MM.1S (cell line): ENCODE data around the gene B3GNT4.

ENCODE experiments used
- EZH2 ChIP-seq: fragments of 300-600 bp; sonication (generic); optimal IDR thresholded peaks from 2 replicates; pipeline ENCODE3; 2017; ENCODE audit warnings: low read depth, mild to moderate bottlenecking, antibody characterized with exemption, low read length, mixed read lengths
- EZH2phosphoT487 ChIP-seq: fragments of 300-600 bp; sonication (generic); IDR thresholded peaks from 2 replicates; pipeline ENCODE4 v1.6.1; 2018; ENCODE audit warnings: antibody characterized with exemption, low read length
- TF ChIP-seq, protein P1 (sequence below): fragments of 300-600 bp; sonication (generic); IDR thresholded peaks from 2 replicates; pipeline ENCODE4 v1.5.1; 2016; ENCODE audit warnings: antibody characterized with exemption, low read length, mixed read lengths

DNA sequence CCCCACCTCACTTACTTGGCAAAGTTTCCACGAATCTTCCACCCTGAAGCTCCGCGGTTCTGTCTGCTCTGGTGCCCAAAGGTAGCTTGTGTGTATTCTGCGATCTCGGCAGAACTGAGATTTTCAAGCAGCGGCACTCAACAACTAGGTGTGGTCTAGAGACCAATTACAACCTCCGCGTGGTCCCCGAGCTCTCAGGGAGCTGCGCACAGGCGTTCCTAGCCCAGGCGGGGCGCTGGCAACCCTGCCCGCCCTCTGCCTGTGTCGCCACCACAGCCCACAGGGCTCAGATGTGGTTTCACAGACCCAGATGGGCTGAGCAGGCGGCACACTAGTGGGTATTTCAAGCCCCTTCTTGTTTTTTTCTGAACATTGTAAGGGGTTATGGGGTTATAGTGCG, 23.8 kb downstream of the B3GNT4 start:
- TF ChIP-seq, protein P1, sequence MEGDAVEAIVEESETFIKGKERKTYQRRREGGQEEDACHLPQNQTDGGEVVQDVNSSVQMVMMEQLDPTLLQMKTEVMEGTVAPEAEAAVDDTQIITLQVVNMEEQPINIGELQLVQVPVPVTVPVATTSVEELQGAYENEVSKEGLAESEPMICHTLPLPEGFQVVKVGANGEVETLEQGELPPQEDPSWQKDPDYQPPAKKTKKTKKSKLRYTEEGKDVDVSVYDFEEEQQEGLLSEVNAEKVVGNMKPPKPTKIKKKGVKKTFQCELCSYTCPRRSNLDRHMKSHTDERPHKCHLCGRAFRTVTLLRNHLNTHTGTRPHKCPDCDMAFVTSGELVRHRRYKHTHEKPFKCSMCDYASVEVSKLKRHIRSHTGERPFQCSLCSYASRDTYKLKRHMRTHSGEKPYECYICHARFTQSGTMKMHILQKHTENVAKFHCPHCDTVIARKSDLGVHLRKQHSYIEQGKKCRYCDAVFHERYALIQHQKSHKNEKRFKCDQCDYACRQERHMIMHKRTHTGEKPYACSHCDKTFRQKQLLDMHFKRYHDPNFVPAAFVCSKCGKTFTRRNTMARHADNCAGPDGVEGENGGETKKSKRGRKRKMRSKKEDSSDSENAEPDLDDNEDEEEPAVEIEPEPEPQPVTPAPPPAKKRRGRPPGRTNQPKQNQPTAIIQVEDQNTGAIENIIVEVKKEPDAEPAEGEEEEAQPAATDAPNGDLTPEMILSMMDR, result no peak
- TF ChIP-seq EZH2, result no peak
- no peak for TF ChIP-seq EZH2phosphoT487
